Cardiac muscle cell (in vitro differentiated cells and primary cell): ENCODE measurements around the gene SGSH. TPM values are rescaled to one million over a fixed set of nuclear protein-coding genes. Genes with fewer than 3 reads are reported as not detected.

Source experiments
- DNase-seq, 2 donors: peaks; one replicate each; pipeline versions ENCODE4 v3.0.0 to v3.0.0-alpha.2; 2010 to 2017; ENCODE audit warnings: low read depth in 1 of 2, low spot score in 1 of 2
- H3K27ac ChIP-seq: fragments of 200-600 bp; sonication (generic); 2 replicates; pipeline ENCODE4 v1.5.1; 2016
- H3K27me3 ChIP-seq: fragments of 200-600 bp; sonication (generic); 2 replicates; pipeline ENCODE4 v1.6.0; 2016; ENCODE audit warnings: control low read depth
- H3K36me3 ChIP-seq: fragments of 200-600 bp; sonication (generic); 2 replicates; pipeline ENCODE4 v1.5.1; 2016; ENCODE audit warnings: control low read depth
- H3K4me1 ChIP-seq: fragments of 200-600 bp; sonication (generic); 2 replicates; pipeline ENCODE4 v1.8.1; 2017; ENCODE audit warnings: low read depth, mild to moderate bottlenecking, mixed run types
- H3K4me3 ChIP-seq: fragments of 200-600 bp; sonication (generic); 2 replicates; pipeline ENCODE4 v1.5.1; 2016; ENCODE audit warnings: mild to moderate bottlenecking
- H3K9me3 ChIP-seq: fragments of 200-600 bp; sonication (generic); 2 replicates; pipeline ENCODE4 v1.5.1; 2017; ENCODE audit warnings: low read depth, mild to moderate bottlenecking, control low read depth
- polyA plus RNA-seq: library from polyadenylated mRNA; unstranded; fragments of >200 nt; fragmentation: Nextera tagmentation; extraction: Ambion mirVana; gene quantifications from 2 replicates; pipeline ENCODE4 v1.2.1, GENCODE V29; 2016
- total RNA-seq: library from RNA; depleted of rRNA; stranded (reverse); fragments of >200 nt; gene quantifications from 2 replicates; pipeline ENCODE4 v1.2.3, GENCODE V29; 2016
- TF ChIP-seq, protein P1 (sequence below): IDR thresholded peaks from 2 replicates; pipeline ENCODE4 v1.5.1; 2012; ENCODE audit warnings: low read depth, mild to moderate bottlenecking, low read length

Gene SGSH
- total and polyA plus RNA-seq, 2 experiments from 2014 or later: 56.6 to 63.2 TPM

DNA sequence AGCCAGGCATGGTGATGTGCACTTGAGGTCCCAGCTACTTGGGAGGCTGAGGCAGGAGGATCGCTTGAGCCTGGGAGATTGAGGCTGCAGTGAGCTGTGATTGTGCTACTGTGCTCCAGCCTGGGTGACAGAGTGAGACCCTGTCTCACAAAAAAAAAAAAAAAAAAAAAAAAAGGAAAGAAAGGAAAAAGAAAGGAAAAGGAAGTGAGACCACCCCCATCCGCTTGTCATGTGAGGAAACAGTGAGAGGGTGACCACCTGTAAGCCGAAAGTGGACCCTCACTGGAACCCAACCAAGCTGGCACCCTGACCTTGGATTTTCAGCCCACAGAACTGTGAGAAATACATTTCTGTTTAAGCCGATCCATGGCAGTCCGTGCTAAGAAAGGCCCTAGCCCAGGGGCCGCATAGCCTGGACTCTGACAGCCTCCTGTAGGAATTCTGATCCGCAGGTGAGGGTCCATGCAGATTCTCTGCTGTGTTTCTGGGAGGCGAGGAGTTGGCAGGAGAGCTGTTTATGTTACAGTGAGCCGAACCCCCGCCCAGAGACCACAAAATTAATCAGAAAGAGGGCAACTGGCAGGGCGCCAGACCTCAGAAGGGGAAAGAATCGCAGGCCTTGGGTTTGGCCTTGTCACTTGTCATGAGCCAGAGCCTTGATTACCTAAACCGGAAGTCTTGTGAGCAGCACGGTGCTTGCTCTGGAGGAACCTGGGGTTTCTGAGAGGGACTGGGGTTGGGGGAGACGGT lies 945 bp downstream of the SGSH start:
- TF ChIP-seq, protein P1, sequence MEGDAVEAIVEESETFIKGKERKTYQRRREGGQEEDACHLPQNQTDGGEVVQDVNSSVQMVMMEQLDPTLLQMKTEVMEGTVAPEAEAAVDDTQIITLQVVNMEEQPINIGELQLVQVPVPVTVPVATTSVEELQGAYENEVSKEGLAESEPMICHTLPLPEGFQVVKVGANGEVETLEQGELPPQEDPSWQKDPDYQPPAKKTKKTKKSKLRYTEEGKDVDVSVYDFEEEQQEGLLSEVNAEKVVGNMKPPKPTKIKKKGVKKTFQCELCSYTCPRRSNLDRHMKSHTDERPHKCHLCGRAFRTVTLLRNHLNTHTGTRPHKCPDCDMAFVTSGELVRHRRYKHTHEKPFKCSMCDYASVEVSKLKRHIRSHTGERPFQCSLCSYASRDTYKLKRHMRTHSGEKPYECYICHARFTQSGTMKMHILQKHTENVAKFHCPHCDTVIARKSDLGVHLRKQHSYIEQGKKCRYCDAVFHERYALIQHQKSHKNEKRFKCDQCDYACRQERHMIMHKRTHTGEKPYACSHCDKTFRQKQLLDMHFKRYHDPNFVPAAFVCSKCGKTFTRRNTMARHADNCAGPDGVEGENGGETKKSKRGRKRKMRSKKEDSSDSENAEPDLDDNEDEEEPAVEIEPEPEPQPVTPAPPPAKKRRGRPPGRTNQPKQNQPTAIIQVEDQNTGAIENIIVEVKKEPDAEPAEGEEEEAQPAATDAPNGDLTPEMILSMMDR: no peak
- Histone ChIP-seq H3K4me1 (peaks cover 4% of the 10 kb centered on the region), H3K36me3 (peaks cover 4% of the 10 kb centered on the region), H3K4me3 (peak overlapping the region; percentile 96), H3K27me3 (no peaks in the 10 kb centered on the region), H3K9me3 (no peaks in the 10 kb centered on the region), H3K27ac (peak overlapping the region; percentile 74)
- peak; percentile 50 to 84 for DNase-seq

GRCh38 chr17:80218391-80218790 lies 1.7 kb downstream of the SGSH start:
- TF ChIP-seq, protein P1: no peak
- Histone ChIP-seq H3K4me1 (peaks cover 4% of the 10 kb centered on the region), H3K27ac (no peak overlapping the region), H3K4me3 (no peak overlapping the region), H3K27me3 (no peaks in the 10 kb centered on the region), H3K9me3 (no peaks in the 10 kb centered on the region), H3K36me3 (peaks cover 4% of the 10 kb centered on the region)
- no peak for DNase-seq

DNA sequence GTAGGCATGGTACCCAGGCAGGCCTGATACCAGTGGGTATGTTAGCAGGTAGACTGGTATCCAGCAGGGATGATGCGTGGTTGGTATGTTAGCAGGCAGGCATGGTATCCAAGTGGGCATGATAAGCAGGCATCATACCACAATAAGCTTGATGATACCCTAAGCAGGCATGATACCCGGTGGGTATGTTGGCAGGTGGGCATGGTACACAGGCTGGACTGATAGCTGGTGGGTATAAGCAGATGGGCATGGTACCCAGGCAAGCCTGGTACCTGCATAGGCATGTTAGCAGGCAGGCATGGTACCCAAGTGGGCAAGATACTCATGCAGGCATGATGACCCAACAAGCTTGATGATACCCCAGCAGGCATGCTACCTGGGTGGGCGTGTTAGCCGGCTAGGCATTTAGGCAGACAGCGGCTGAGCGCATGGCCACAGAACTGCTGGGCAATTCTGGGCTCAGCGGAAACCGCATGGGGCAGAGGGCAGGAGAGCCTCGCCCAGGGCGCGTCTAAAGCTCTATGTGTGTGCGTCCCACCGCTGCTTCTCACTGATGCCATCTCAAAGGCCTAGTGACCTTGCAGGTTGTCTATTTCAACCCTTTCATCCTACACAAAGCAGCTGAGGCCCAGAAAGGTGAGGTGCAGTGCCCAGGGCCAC lies 2.3 kb downstream of the SGSH start:
- Histone ChIP-seq H3K27me3 (no peaks in the 10 kb centered on the region), H3K4me3 (no peak overlapping the region), H3K36me3 (peaks cover 4% of the 10 kb centered on the region), H3K9me3 (no peaks in the 10 kb centered on the region), H3K4me1 (peaks cover 4% of the 10 kb centered on the region), H3K27ac (no peak overlapping the region)
- TF ChIP-seq, protein P1: no peak
- DNase-seq: no peak

GRCh38 chr17:80216473-80217456 lies 3.4 kb downstream of the SGSH start:
- H3K4me3 ChIP-seq: no peak overlapping the region
- TF ChIP-seq, protein P1: no peak
- no peak for DNase-seq

DNA sequence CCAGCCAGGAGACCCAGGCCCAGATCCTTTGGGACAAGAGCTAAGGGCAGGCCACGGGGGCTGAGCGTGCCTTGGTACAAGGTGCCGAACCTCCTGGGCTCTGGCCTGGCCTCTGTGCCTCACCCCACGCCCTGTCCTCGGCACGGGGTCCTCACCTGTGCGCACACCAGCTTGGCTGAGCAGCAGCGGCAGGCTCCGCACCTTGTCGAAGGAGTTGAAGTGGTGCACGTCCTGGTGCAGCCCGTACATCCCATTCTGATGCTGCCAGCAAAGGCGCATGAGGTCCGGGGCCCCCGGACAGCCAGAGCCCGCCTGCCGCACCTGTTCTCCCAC lies 5.3 kb downstream of the SGSH start:
- no peaks in the 10 kb centered on the region for H3K9me3 ChIP-seq
- no peak overlapping the region for H3K27ac ChIP-seq
- peaks cover 4% of the 10 kb centered on the region for H3K4me1 ChIP-seq
- no peaks in the 10 kb centered on the region for H3K27me3 ChIP-seq
- DNase-seq: no peak
- no peak overlapping the region for H3K4me3 ChIP-seq
- TF ChIP-seq, protein P1: no peak
- H3K36me3 ChIP-seq: peaks cover 11% of the 10 kb centered on the region

More at GRCh38 chr17:80216473-80217456, 3.4 kb downstream of the SGSH start:
- H3K4me1 ChIP-seq: peaks cover 4% of the 10 kb centered on the region
- peaks cover 4% of the 10 kb centered on the region for H3K36me3 ChIP-seq
- H3K27ac ChIP-seq: no peak overlapping the region
- H3K27me3 ChIP-seq: no peaks in the 10 kb centered on the region
- no peaks in the 10 kb centered on the region for H3K9me3 ChIP-seq
